ENCODE results near the gene CPSF3. TPM values are rescaled to one million over a fixed set of nuclear protein-coding genes. Genes with fewer than 3 reads are reported as not detected.

The CPSF3 gene
- total RNA-seq, 1 experiment from 2014 or later, result 86.8 TPM

DNA sequence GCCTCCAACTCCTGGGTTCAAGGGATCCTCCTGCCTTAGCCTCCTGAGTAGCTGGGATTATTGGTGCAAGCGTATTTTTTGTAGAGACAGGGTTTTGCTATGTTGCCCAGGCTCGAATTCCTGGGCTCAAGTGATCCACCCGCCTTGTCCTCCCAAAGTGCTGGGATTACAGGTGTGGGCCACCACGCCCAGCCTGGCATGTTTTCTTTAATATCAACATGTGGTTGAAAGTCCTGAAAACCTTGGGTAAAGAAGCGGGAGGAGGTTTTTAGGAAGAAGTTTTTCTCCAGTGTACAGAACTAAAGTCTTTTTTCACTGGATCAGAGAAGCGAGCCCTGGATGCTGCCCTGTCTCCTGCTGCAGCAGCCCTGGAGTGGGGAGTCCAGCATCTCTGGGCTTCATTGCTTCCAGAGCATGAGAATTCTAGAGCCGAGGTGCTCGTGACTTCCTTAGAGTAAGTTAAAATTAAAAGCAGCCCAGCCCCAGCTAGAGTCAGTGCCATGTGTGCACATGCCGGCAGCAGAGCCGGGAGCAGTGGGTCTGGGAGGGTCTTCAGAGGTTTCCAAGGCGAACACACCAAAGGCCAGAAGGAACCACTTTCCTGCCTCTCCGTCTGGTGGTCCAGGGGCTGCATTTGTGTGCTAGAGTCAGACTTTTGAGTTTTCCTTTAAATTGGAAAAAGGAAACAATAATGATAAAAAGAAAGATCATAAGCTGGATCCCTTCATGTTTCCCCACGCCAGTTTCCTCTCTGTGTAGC lies 31.3 kb upstream of the CPSF3 start:
- DNase-seq (ENCODE audit: low spot score), result no peak
- Histone ChIP-seq H3K4me1 (ENCODE audit: insufficient read depth, low read length, poor library complexity, severe bottlenecking) (peaks cover 15% of the 10 kb centered on the region), H3K4me3 (ENCODE audit: low read depth, low read length, poor library complexity, severe bottlenecking) (no peak overlapping the region), H3K27me3 (replicated peaks; ENCODE audit: insufficient read depth, low read depth, low read length, poor library complexity) (no peaks in the 10 kb centered on the region), H3K36me3 (ENCODE audit: insufficient read depth, low read length, poor library complexity, severe bottlenecking) (peaks cover 14% of the 10 kb centered on the region), H3K27ac (ENCODE audit: low read depth, low read length, poor library complexity, severe bottlenecking) (peak overlapping the region; percentile 77), H3K9me3 (ENCODE audit: low read depth, low read length, poor library complexity, severe bottlenecking) (no peaks in the 10 kb centered on the region)
- CTCF ChIA-PET, result no interaction called here
- intact Hi-C loops (cut with micrococcal nuclease; ENCODE audit: unreplicated experiment), result no loop called here
- BruUV-seq (replicated peaks), result no TSS peak
- TF ChIP-seq EZH2 (IDR thresholded peaks at IDR 0.05; ENCODE audit: borderline replicate concordance, low read depth, low read length, poor library complexity, severe bottlenecking), result no peak
- TF ChIP-seq, protein P1, sequence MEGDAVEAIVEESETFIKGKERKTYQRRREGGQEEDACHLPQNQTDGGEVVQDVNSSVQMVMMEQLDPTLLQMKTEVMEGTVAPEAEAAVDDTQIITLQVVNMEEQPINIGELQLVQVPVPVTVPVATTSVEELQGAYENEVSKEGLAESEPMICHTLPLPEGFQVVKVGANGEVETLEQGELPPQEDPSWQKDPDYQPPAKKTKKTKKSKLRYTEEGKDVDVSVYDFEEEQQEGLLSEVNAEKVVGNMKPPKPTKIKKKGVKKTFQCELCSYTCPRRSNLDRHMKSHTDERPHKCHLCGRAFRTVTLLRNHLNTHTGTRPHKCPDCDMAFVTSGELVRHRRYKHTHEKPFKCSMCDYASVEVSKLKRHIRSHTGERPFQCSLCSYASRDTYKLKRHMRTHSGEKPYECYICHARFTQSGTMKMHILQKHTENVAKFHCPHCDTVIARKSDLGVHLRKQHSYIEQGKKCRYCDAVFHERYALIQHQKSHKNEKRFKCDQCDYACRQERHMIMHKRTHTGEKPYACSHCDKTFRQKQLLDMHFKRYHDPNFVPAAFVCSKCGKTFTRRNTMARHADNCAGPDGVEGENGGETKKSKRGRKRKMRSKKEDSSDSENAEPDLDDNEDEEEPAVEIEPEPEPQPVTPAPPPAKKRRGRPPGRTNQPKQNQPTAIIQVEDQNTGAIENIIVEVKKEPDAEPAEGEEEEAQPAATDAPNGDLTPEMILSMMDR (conservative IDR thresholded peaks at IDR 0.05; ENCODE audit: low read depth, low read length), result no peak
- POLR2A ChIA-PET (ENCODE audit: low non-redundant PET), result no interaction called here

GRCh38 chr2:9392898-9393765 lies 30.3 kb upstream of the CPSF3 start:
- POLR2A ChIA-PET (ENCODE audit: low non-redundant PET), result interaction anchor here (0.6 kb wide), 1 partner anchor 159 kb away, joined by 4 read pairs; no protein-coding TSS in a partner anchor

GRCh38 chr2:9394816-9395215 lies 28.6 kb upstream of the CPSF3 start:
- no peak for DNase-seq (ENCODE audit: low spot score)
- TF ChIP-seq EZH2 (IDR thresholded peaks at IDR 0.05; ENCODE audit: borderline replicate concordance, low read depth, low read length, poor library complexity, severe bottlenecking), result no peak
- TF ChIP-seq, protein P1 (conservative IDR thresholded peaks at IDR 0.05; ENCODE audit: low read depth, low read length), result no peak
- intact Hi-C loops (cut with micrococcal nuclease; ENCODE audit: unreplicated experiment), result no loop called here
- Histone ChIP-seq H3K27me3 (replicated peaks; ENCODE audit: insufficient read depth, low read depth, low read length, poor library complexity) (no peaks in the 10 kb centered on the region), H3K4me1 (ENCODE audit: insufficient read depth, low read length, poor library complexity, severe bottlenecking) (peaks cover 15% of the 10 kb centered on the region), H3K9me3 (ENCODE audit: low read depth, low read length, poor library complexity, severe bottlenecking) (no peaks in the 10 kb centered on the region), H3K4me3 (ENCODE audit: low read depth, low read length, poor library complexity, severe bottlenecking) (no peak overlapping the region), H3K27ac (ENCODE audit: low read depth, low read length, poor library complexity, severe bottlenecking) (no peak overlapping the region), H3K36me3 (ENCODE audit: insufficient read depth, low read length, poor library complexity, severe bottlenecking) (peaks cover 8% of the 10 kb centered on the region)
- CTCF ChIA-PET, result no interaction called here
- BruUV-seq (replicated peaks), result no TSS peak
- POLR2A ChIA-PET (ENCODE audit: low non-redundant PET), result interaction anchor here (0.6 kb wide), 1 partner anchor 1289 kb away, joined by 3 read pairs; no protein-coding TSS in a partner anchor

More at GRCh38 chr2:9392898-9393765, 30.3 kb upstream of the CPSF3 start:
- TF ChIP-seq EZH2 (IDR thresholded peaks at IDR 0.05; ENCODE audit: borderline replicate concordance, low read depth, low read length, poor library complexity, severe bottlenecking), result no peak
- TF ChIP-seq, protein P1 (conservative IDR thresholded peaks at IDR 0.05; ENCODE audit: low read depth, low read length), result no peak
- no TSS peak for BruUV-seq (replicated peaks)
- H3K4me1 ChIP-seq (ENCODE audit: insufficient read depth, low read length, poor library complexity, severe bottlenecking), result peaks cover 15% of the 10 kb centered on the region
- peak overlapping the region; percentile 77 for H3K27ac ChIP-seq (ENCODE audit: low read depth, low read length, poor library complexity, severe bottlenecking)
- peak; percentile 66 for DNase-seq (ENCODE audit: low spot score)
- CTCF ChIA-PET, result no interaction called here
- H3K4me3 ChIP-seq (ENCODE audit: low read depth, low read length, poor library complexity, severe bottlenecking), result no peak overlapping the region
- peaks cover 14% of the 10 kb centered on the region for H3K36me3 ChIP-seq (ENCODE audit: insufficient read depth, low read length, poor library complexity, severe bottlenecking)
- no peaks in the 10 kb centered on the region for H3K9me3 ChIP-seq (ENCODE audit: low read depth, low read length, poor library complexity, severe bottlenecking)
- no peaks in the 10 kb centered on the region for H3K27me3 ChIP-seq (replicated peaks; ENCODE audit: insufficient read depth, low read depth, low read length, poor library complexity)
- intact Hi-C loops (cut with micrococcal nuclease; ENCODE audit: unreplicated experiment), result no loop called here
